ENCODE measurements around the gene RAB24. TPM values are rescaled to one million over a fixed set of nuclear protein-coding genes. Genes with fewer than 3 reads are reported as not detected.

The RAB24 gene
- total and polyA plus RNA-seq, 2 donors (not counting 1 experiment from before 2014, with no cell fraction given) = 25.9 to 34.2 TPM

DNA sequence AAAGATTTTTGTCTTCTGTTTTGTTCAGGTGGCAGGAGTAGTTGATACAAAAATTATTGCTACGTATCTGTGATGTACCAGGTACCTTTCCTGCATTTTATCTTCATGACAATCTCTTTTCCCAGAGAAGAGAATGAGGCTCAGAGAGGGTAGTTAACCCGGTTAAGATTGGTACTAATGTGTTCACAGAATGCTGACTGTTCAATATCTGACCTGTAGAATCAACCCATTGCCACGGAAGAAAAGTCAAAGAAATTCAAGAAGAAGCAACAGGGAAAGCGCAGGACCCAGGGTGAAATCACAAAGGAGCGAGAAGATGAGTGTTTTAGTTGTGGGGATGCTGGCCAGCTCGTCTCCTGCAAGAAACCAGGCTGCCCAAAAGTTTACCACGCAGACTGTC, 11.8 kb downstream of the RAB24 start:
- Histone ChIP-seq H3K4me3 (replicated peaks in 1 of 4; ENCODE audit: control extremely low read depth in 1 of 4, insufficient read depth in 1 of 4, low read depth in 3 of 4, low read length in 4 of 4) (no peak overlapping the region), H3K27ac (ENCODE audit: insufficient read depth, low read length) (no peak overlapping the region), H3K79me2 (ENCODE audit: control insufficient read depth, insufficient read depth, low read length) (no peaks in the 10 kb centered on the region), H3K36me3 (ENCODE audit: control insufficient read depth, insufficient read depth, low read length) (peaks cover 16% of the 10 kb centered on the region), H2AFZ (ENCODE audit: low read length) (no peak overlapping the region), H3K4me2 (ENCODE audit: extremely low read depth, insufficient read depth, low read length) (no peak overlapping the region), H3K4me1 (ENCODE audit: control insufficient read depth, extremely low read depth, insufficient read depth, low read length) (no peaks in the 10 kb centered on the region), H4K20me1 (ENCODE audit: control insufficient read depth, extremely low read depth, insufficient read depth, low read length) (no peaks in the 10 kb centered on the region), H3K9ac (ENCODE audit: insufficient read depth, low read length) (no peak overlapping the region), H3K9me3 (ENCODE audit: control insufficient read depth, insufficient read depth, low read depth, low read length) (no peaks in the 10 kb centered on the region), H3K27me3 (ENCODE audit: control insufficient read depth, insufficient read depth, low read length) (no peaks in the 10 kb centered on the region)
- no peak for DNase-seq (ENCODE audit: low read depth in 2 of 2)
- TF ChIP-seq EZH2 (IDR thresholded peaks at IDR 0.05; ENCODE audit: low read length, missing control alignments) = no peak
- no peak for TF ChIP-seq CTCF (conservative IDR thresholded peaks at IDR 0.05 in 1 of 2, IDR thresholded peaks at IDR 0.05 in 1 of 2; ENCODE audit: low read depth in 1 of 2, low read length in 2 of 2)

DNA sequence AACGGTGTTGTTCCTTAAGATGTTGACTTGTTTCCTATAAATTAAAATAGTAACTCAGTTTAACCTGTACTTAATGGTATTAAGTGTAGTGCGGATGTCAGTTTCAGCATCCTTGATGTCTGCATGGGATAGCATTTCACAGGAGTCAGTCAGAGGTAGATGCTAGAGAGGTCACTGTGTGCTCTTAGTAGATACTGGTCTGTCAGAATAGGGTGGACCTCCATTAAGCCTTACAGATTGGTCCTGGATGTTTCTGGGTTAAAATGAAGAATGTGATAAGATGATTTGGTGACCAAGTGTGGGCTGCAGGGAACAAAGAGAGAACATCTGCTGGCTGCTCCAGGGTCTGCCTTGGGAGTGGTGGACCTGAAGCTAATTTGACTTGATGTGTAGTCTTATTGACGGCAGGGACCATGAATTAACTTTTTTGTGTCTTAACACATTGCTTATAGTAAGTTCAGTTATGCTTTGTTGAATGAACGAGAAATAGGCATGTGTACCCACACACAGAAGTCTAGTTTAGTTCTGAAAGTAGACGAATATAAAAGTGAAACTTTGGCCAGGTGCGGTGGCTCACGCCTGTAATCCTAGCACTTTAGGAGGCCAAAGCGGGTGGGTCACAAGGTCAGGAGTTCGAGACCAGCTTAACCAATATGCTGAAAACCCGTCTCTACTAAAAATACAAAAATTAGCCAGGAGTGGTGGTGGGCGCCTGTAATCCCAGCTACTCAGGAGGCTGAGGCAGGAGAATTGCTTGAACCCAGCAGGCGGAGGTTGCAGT, 12.5 kb downstream of the RAB24 start:
- Histone ChIP-seq H3K9me3 (ENCODE audit: control insufficient read depth, insufficient read depth, low read depth, low read length) (no peaks in the 10 kb centered on the region), H3K4me2 (ENCODE audit: extremely low read depth, insufficient read depth, low read length) (no peak overlapping the region), H4K20me1 (ENCODE audit: control insufficient read depth, extremely low read depth, insufficient read depth, low read length) (no peaks in the 10 kb centered on the region), H3K4me3 (replicated peaks in 1 of 4; ENCODE audit: control extremely low read depth in 1 of 4, insufficient read depth in 1 of 4, low read depth in 3 of 4, low read length in 4 of 4) (no peak overlapping the region), H3K9ac (ENCODE audit: insufficient read depth, low read length) (no peak overlapping the region), H3K79me2 (ENCODE audit: control insufficient read depth, insufficient read depth, low read length) (no peaks in the 10 kb centered on the region), H3K36me3 (ENCODE audit: control insufficient read depth, insufficient read depth, low read length) (peaks cover 16% of the 10 kb centered on the region), H3K4me1 (ENCODE audit: control insufficient read depth, extremely low read depth, insufficient read depth, low read length) (no peaks in the 10 kb centered on the region), H2AFZ (ENCODE audit: low read length) (no peak overlapping the region), H3K27ac (ENCODE audit: insufficient read depth, low read length) (no peak overlapping the region), H3K27me3 (ENCODE audit: control insufficient read depth, insufficient read depth, low read length) (no peaks in the 10 kb centered on the region)
- DNase-seq (ENCODE audit: low read depth in 2 of 2) = no peak
- TF ChIP-seq EZH2 (IDR thresholded peaks at IDR 0.05; ENCODE audit: low read length, missing control alignments) = no peak
- TF ChIP-seq CTCF (conservative IDR thresholded peaks at IDR 0.05 in 1 of 2, IDR thresholded peaks at IDR 0.05 in 1 of 2; ENCODE audit: low read depth in 1 of 2, low read length in 2 of 2) = no peak

GRCh38 chr5:177288191-177288590, 15.3 kb downstream of the RAB24 start:
- no peak overlapping the region for H3K4me2 ChIP-seq (ENCODE audit: extremely low read depth, insufficient read depth, low read length)
- H3K79me2 ChIP-seq (ENCODE audit: control insufficient read depth, insufficient read depth, low read length) = no peaks in the 10 kb centered on the region
- no peak overlapping the region for H3K4me3 ChIP-seq (replicated peaks in 1 of 4; ENCODE audit: control extremely low read depth in 1 of 4, insufficient read depth in 1 of 4, low read depth in 3 of 4, low read length in 4 of 4)
- H3K9ac ChIP-seq (ENCODE audit: insufficient read depth, low read length) = no peak overlapping the region
- no peaks in the 10 kb centered on the region for H3K9me3 ChIP-seq (ENCODE audit: control insufficient read depth, insufficient read depth, low read depth, low read length)
- TF ChIP-seq EZH2 (IDR thresholded peaks at IDR 0.05; ENCODE audit: low read length, missing control alignments) = no peak
- TF ChIP-seq CTCF (conservative IDR thresholded peaks at IDR 0.05 in 1 of 2, IDR thresholded peaks at IDR 0.05 in 1 of 2; ENCODE audit: low read depth in 1 of 2, low read length in 2 of 2) = no peak
- no peaks in the 10 kb centered on the region for H3K27me3 ChIP-seq (ENCODE audit: control insufficient read depth, insufficient read depth, low read length)
- no peak overlapping the region for H3K27ac ChIP-seq (ENCODE audit: insufficient read depth, low read length)
- no peaks in the 10 kb centered on the region for H4K20me1 ChIP-seq (ENCODE audit: control insufficient read depth, extremely low read depth, insufficient read depth, low read length)
- no peak for DNase-seq (ENCODE audit: low read depth in 2 of 2)
- no peak overlapping the region for H2AFZ ChIP-seq (ENCODE audit: low read length)
- no peaks in the 10 kb centered on the region for H3K4me1 ChIP-seq (ENCODE audit: control insufficient read depth, extremely low read depth, insufficient read depth, low read length)
- H3K36me3 ChIP-seq (ENCODE audit: control insufficient read depth, insufficient read depth, low read length) = peaks cover 8% of the 10 kb centered on the region
